Breast epithelium (tissue), 4 donors: ENCODE data around the gene SLC41A3. TPM values are rescaled to one million over a fixed set of nuclear protein-coding genes. Genes with fewer than 3 reads are reported as not detected.
"Not testable (repeated sequence)": the region's sequence is repeated elsewhere in the genome, so short reads cannot be mapped to it uniquely, and the experiment has no call there.

ENCODE experiments used
- DNase-seq, 2 donors: peaks; one replicate each; pipeline ENCODE4 v3.0.0-alpha.2; 2019; ENCODE audit warnings: low spot score in 2 of 2
- H3K27ac ChIP-seq, 2 donors: fragments of 200-600 bp; sonication (generic) in 1 of 2; one replicate each; pipeline ENCODE4 v1.5.1; 2016 to 2019; ENCODE audit warnings: mild to moderate bottlenecking in 1 of 2
- H3K27me3 ChIP-seq, 2 donors: fragments of 200-600 bp; sonication (generic) in 1 of 2; one replicate each; pipeline versions ENCODE4 v1.5.1 to v1.6.0; 2017 to 2019; ENCODE audit warnings: control low read depth in 1 of 2, mild to moderate bottlenecking in 1 of 2
- H3K36me3 ChIP-seq: fragments of 200-600 bp; one replicate; pipeline ENCODE4 v1.5.1; 2019
- H3K4me1 ChIP-seq, 2 donors: fragments of 200-600 bp; sonication (generic); one replicate each; pipeline ENCODE4 v1.5.1; 2016 to 2019; ENCODE audit warnings: control low read depth in 1 of 2
- H3K4me3 ChIP-seq, 3 donors: fragments of 200-600 bp; sonication (generic); 1 replicate in 2 of 3; 2 replicates in 1 of 3; pipeline ENCODE4 v1.5.1; 2016 to 2019; ENCODE audit warnings: mild to moderate bottlenecking in 3 of 3, moderate library complexity in 2 of 3
- H3K9me3 ChIP-seq, 2 donors: fragments of 200-600 bp; sonication (generic) in 1 of 2; one replicate each; pipeline ENCODE4 v1.5.1; 2016 to 2019; ENCODE audit warnings: control low read depth in 1 of 2
- CTCF ChIP-seq, 3 donors: fragments of 450-650 bp; IDR thresholded peaks; one replicate each; pipeline ENCODE4 v1.5.1; 2016 to 2017; ENCODE audit warnings: antibody characterized with exemption in 3 of 3, mild to moderate bottlenecking in 3 of 3, moderate library complexity in 3 of 3
- POLR2A ChIP-seq: fragments of 450-650 bp; IDR thresholded peaks from one replicate; pipeline ENCODE4 v1.6.1; 2016; ENCODE audit warnings: antibody characterized with exemption, mild to moderate bottlenecking, moderate library complexity
- POLR2AphosphoS5 ChIP-seq, 3 donors: sonication (generic); formaldehyde crosslinking; IDR thresholded peaks; one replicate each; pipeline ENCODE4 v1.6.1; 2017; ENCODE audit warnings: antibody characterized with exemption in 3 of 3
- intact Hi-C: fragments of 100-400 bp; cut with DNase I; formaldehyde crosslinking; loops from one replicate; pipeline ENCODE4 v1.15.1; 2023; ENCODE audit warnings: low total_unique reads
- total RNA-seq, 3 donors: library from RNA; depleted of rRNA; stranded (reverse); fragments of >200 nt; gene quantifications; one replicate each; pipeline ENCODE4 v1.1.0, GENCODE V29; 2016

SLC41A3 gene
- total RNA-seq, 3 donors from 2014 or later, result 42.6 to 53.7 (median 50.1) TPM

DNA sequence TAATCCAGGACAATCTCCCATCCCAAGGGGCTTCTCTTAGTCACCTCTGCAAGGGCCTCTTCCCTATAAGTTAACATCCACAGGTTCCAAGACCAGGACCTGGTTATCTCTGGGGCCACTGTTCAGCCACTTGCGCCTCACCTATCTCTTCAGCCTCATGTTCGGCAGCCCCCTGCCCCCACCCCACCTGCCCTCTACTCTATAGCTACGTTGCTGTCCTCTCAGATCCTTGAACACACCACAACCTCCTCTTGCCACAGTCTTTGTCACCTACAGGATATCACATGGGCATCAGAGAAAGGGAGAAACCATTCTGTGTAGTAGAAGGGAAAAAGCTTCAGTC, 33.9 kb downstream of the SLC41A3 start:
- no peak for DNase-seq
- no peak overlapping the region for H3K27ac ChIP-seq
- no peaks in the 10 kb centered on the region for H3K36me3 ChIP-seq

DNA sequence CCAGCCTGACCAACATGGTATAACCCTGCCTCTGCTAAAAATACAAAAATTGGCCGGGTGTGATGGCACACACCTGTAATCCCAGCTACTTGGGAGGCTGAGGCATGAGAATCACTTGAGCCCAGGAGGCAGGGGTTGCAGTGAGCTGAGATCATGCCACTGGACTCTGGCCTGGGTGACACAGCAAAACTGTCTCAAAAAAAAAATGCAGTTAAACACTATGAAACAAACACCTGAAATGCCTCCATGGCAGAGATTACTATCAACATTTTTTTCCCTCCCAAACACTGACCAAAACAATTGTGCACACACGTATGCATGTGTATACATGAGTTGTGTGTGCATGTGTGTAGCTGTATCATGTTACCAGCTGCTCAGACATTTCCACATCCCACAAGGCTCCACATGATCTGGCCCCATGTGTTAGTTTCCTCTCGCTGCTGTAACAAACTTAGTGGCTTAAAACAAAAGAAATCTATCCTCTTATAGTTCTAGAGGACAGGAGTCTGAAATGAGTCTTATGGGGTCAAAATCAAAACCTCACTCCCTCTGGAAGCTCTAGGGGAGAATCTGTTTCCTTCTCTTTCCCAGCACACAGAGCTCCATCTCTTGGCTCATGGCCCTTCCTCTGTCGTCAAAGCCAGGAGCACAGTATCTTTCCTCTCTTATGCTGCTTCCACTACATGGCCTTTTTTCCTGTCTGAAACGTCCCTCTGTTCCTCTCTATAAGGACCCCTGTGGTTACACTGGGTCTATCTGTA, 34.5 kb downstream of the SLC41A3 start:
- Histone ChIP-seq H3K36me3 (no peaks in the 10 kb centered on the region), H3K4me3 (no peak overlapping the region), H3K4me1 (no peaks in the 10 kb centered on the region), H3K27me3 (no peaks in the 10 kb centered on the region), H3K27ac (no peak overlapping the region), H3K9me3 (no peaks in the 10 kb centered on the region)
- TF ChIP-seq CTCF (IDR thresholded peaks at IDR 0.05) (no peak), POLR2AphosphoS5 (IDR thresholded peaks at IDR 0.05) (no peak), POLR2A (no peak)
- DNase-seq, result no peak
- intact Hi-C loops, result loop anchor here (10.0 kb wide), 1 partner anchor 1505 kb away; no protein-coding TSS in a partner anchor

More for the DNA sequence above, 33.9 kb downstream of the SLC41A3 start:
- TF ChIP-seq POLR2A (no peak), CTCF (IDR thresholded peaks at IDR 0.05) (no peak), POLR2AphosphoS5 (IDR thresholded peaks at IDR 0.05) (no peak)
- H3K4me1 ChIP-seq, result no peaks in the 10 kb centered on the region
- no peaks in the 10 kb centered on the region for H3K27me3 ChIP-seq
- H3K4me3 ChIP-seq, result no peak overlapping the region
- intact Hi-C loops, result no loop called here
- no peaks in the 10 kb centered on the region for H3K9me3 ChIP-seq

DNA sequence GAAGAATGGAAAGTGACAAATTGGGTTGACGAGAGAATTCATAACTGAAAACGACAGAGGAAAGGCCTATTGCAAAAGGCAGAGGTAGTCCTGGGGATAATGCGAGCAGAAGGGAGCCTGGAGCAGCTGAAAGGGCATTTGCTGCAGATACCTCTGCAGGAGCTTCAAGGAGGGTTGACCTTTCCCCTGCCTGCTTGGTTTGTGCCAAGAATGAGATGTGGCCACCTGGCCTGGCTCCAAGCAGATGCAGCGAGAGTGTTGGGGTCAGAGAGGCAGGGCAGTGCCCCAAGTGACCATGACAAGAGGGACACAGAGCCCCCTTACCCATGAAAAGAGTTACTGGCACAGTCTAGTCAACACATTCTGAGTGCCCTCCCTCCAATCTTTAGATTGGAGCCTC, 43.5 kb downstream of the SLC41A3 start:
- Histone ChIP-seq H3K36me3 (no peaks in the 10 kb centered on the region), H3K9me3 (peaks cover 6 to 8% of the 10 kb centered on the region in 2 donors), H3K27ac (no peak overlapping the region), H3K4me3 (no peak overlapping the region), H3K27me3 (no peaks in the 10 kb centered on the region), H3K4me1 (no peaks in the 10 kb centered on the region)
- DNase-seq, result no peak
- intact Hi-C loops, result loop anchor here (10.0 kb wide), 1 partner anchor 1496 kb away; no protein-coding TSS in a partner anchor
- TF ChIP-seq CTCF (IDR thresholded peaks at IDR 0.05), result no peak
- TF ChIP-seq POLR2AphosphoS5 (IDR thresholded peaks at IDR 0.05), result no peak
- TF ChIP-seq POLR2A, result no peak

- TF ChIP-seq CTCF (IDR thresholded peaks at IDR 0.05) (no peak), POLR2AphosphoS5 (IDR thresholded peaks at IDR 0.05) (no peak), POLR2A (no peak)
- intact Hi-C loops, result loop anchor here (10.0 kb wide), 1 partner anchor 1495 kb away; no protein-coding TSS in a partner anchor
- H3K27me3 ChIP-seq, result no peaks in the 10 kb centered on the region
- no peak overlapping the region for H3K27ac ChIP-seq
- no peak for DNase-seq
- H3K4me1 ChIP-seq, result no peaks in the 10 kb centered on the region
- H3K4me3 ChIP-seq, result no peak overlapping the region
- no peaks in the 10 kb centered on the region for H3K36me3 ChIP-seq
- H3K9me3 ChIP-seq, result peaks cover 6 to 8% of the 10 kb centered on the region in 2 donors
Measured at GRCh38 chr3:126039870-126040269, 44.1 kb downstream of the SLC41A3 start.

GRCh38 chr3:126038791-126039190, 45.1 kb downstream of the SLC41A3 start:
- intact Hi-C loops, H3K36me3 ChIP-seq, H3K27ac ChIP-seq, H3K27me3 ChIP-seq, DNase-seq, H3K4me3 ChIP-seq, H3K4me1 ChIP-seq, H3K9me3 ChIP-seq: not testable (repeated sequence)
